Measurements from ENCODE around the gene AFTPH.
"Not testable (repeated sequence)": the region's sequence is repeated elsewhere in the genome, so short reads cannot be mapped to it uniquely, and the experiment has no call there.

The AFTPH gene

GRCh38 chr2:64498438-64498837 is 25.7 kb upstream of the AFTPH start:
- no peak for DNase-seq

- DNase-seq, result no peak
These were observed 23.6 kb upstream of the AFTPH start for GRCh38 chr2:64500549-64500948.

- DNase-seq, result no peak
These were observed 22.2 kb upstream of the AFTPH start for GRCh38 chr2:64501946-64502345.

- no peak for DNase-seq
These were observed 21.3 kb upstream of the AFTPH start for GRCh38 chr2:64502860-64503259.

DNA sequence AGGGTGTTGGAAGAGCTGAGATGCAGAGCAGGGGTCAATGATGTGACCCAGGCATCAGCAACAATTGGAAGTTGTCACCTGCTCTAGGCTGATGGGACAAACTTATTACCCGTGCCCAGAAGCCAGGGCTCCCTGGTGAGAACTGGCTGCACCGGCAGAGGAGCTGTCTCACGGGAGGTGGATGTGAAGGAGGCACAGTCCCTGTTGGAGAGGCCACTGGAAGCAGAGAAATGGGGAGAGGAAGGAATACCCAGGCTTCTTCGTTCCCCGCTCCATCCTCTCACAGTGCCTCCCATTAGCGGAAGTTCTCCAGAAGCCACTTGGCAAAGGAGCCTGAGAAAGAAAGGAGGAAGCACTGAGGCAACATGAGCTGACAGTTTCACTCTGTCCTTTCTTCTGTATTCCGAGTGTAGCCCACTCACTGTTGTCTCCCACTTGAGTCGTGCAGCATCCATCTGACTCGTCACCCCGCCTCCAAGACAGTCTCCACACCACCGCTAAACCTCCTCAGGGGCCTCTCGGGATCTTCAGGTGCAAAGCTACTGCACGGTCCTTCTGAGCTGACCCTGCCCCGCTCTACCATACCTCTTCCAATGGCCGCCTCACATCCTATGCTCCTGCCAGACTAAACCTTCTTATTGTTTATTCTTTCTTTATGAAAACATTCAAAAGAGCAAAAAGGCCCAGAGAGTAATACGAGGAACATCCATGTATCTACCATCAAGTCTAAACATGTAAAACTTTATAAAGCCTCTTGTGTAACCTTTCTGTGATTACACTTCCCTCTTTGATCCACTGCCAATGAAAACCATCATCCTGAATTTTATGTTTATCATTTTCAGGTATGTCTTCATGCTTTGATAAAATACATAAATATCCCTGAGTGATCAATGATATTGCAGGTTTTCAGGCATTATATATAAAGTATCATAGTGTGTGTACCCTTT is 19.1 kb upstream of the AFTPH start:
- peak in 1 of 51 donors; percentile 14 for DNase-seq

GRCh38 chr2:64506686-64507085 is 17.4 kb upstream of the AFTPH start:
- no peak for DNase-seq

GRCh38 chr2:64514008-64514407 is 10.1 kb upstream of the AFTPH start:
- no peak for DNase-seq

GRCh38 chr2:64515086-64515485 is 9.0 kb upstream of the AFTPH start:
- DNase-seq, result peak in 1 of 51 donors; percentile 3

DNA sequence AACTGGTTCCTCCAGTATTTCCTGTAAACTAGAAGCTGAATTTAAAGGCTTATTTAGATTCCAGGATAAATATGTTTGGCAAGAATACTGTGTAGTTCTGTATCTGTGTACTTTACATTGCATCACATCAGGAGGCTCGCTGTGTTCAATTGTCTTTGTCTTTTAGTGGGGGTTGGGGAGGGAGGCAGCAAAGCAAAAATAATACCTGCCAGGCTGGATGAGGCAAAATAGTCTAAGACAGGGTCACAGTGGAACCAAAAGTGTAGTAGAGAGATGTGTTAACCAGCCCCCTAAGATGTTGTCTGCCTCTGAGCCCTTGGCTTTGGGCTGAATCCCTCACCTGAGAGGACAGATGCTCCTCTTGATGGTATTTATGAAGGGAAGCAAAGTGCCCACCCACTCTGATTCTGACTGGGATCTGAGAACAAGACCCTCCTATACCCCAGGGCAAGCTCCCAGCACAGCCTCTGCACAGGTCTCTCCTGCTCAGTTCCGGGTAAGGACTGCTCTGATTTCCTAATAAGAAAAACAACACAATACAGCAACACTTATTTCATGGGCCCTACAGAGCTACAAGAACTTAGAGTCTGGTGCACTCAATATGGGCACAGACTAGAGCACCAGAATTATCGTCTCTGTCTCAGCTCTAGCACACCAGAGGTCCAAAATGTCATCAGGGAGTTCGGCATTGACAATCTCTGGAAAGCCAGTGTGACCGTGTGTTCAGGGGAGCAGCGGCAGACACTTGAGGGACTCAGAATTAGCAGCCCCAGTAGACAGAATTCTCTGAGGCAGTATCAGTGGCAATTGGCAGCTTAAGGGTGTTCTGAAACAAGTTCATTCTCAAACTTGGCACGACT is 7.2 kb upstream of the AFTPH start:
- no peak for DNase-seq

DNA sequence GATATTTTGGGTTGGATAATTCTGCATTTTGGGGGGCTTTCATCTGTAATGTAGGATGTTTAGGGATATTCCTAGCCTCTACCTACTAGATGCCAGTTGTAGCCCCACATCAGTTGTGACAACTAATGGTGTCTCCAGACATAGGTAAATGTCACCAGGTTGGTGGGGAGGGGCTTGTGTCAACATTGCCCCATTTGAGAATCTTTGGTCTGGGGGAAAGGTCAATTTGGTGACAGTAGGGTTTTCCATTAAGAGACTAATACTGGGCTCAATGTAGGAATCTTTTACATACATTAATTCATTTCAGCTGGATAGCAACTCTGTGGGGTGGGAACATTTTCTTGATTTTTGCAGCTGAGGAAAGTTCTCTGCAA is 6.6 kb upstream of the AFTPH start:
- no peak for DNase-seq

GRCh38 chr2:64522843-64523428 is 1.2 kb upstream of the AFTPH start:
- peak in 28 of 51 donors; percentile 3 to 87 (median 24) for DNase-seq

GRCh38 chr2:64524604-64525316 is 632 bp downstream of the AFTPH start:
- peak in 15 of 51 donors; percentile 17 to 72 (median 44) for DNase-seq

GRCh38 chr2:64525317-64525613 is 1.1 kb downstream of the AFTPH start:
- DNase-seq, result peak in 1 of 51 donors; percentile 13

- no peak for DNase-seq
These were observed 1.9 kb downstream of the AFTPH start for GRCh38 chr2:64526034-64526433.

DNA sequence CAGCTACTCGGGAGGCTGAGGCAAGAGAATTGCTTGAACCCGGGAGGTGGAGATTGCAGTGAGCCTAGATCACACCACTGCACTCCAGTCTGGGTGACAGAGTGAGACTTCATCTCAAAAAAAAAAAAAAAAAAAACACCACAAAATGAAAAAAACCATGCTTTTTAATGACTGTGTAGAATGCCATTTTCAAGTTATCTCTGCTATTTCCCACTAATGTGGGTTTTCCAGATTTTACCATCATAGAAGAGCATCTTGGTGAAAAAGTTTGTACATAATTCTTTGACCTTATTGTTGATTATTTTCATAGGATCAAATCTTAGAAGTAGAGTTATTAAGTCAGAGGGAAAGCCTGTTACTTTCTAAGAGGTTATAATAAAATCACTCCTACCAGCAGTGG is 6.8 kb downstream of the AFTPH start:
- not testable (repeated sequence) for DNase-seq

DNA sequence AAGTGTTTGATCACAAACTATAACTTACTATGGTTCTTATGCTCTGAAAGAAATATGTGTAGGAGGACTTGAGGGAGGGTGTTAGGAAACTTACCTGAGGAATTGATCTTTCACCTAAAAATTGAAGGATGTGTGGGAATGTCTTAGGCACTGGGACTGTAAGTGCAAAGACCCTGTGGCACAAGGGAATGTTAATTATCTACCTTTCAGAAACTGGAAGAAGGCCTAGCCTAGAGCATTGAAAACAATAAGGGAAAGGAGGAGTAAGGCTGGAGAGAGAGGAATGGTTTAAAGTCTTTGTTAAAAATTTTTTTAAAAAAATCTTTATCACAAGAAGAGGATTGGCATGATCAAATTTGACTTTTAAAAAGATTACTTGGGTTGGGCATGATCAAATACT is 7.9 kb downstream of the AFTPH start:
- DNase-seq, result no peak

DNA sequence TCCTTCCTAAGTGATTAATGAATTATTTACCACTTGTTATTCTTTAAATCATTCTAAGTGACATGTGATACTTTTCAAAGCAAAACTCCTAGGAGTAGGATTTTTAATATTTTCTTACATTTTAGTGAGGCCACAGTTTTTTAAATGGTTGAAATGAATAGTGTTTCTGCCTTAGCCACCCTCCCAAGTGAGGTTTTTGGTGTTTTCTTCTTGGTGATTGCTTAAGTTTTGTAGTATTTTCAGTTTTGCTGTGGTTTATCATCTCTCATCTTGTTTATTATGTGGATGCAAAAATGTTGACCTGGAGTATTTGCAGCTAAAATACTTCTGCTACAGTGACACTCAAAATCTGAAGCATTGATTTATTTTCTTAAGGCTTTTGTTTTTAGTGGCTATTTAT is 9.8 kb downstream of the AFTPH start:
- no peak for DNase-seq

- DNase-seq, result no peak
These were observed 10.2 kb downstream of the AFTPH start for GRCh38 chr2:64534363-64534762.

GRCh38 chr2:64535024-64535423 is 10.9 kb downstream of the AFTPH start:
- no peak for DNase-seq

DNA sequence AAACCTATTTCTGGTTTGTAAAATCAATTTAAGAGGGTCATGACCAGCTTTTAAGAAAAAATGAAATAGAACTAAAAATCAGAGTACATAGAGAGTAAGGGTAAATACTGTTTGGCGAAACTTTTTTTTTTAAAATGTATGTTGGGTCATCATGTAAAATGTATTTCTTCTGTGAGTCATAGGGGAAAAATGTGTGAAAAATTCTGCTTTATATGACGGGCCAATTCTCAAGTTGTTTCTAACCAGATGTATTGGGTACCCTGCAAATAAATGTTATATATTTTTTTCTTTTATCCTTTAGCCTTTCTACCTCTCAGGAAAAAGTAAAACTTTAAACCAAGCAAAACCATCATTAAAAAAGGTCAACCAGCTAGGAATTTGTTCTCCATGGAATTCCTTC is 13.9 kb downstream of the AFTPH start:
- DNase-seq, result no peak

DNA sequence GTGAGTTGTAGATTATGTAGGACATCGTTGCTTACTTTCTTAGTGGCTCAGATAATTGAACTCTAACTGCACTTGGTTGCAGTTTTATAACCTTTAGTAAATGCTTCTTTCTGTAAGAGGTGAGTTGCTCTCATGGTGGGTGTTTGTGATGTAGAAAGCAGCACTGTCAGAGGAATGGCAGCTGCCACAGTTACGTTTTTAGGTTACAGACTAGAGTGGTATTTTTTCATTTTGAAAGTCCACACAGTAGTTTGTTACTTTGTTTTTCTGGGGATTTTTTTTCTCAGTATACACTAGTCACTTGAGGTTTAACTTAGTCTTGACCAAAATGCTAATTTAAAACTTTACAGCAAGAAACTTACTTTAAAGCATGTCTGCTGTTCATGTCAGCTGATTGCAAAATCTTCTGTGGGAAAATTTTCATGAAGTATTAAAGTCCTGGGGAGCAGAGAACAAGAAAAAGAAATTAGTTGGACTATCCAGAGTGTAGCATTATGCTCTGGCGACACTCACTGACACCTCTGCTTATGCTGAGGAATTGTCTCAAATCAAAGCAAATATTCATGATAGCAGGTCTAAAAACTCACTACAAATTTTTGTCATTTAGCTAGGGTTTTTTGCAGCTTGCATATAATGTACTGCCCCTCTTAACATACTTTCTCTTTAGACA is 14.8 kb downstream of the AFTPH start:
- DNase-seq, result no peak

Data from hypothalamus (tissue), 51 donors.